T-helper 2 cell (primary cell): ENCODE results near the gene IFIH1.

ENCODE experiments used
- DNase-seq, 5 experiments: peaks; one replicate each; pipeline versions ENCODE4 v3.0.0 to v3.0.0-alpha.2; 2012 to 2022

Gene IFIH1

DNA sequence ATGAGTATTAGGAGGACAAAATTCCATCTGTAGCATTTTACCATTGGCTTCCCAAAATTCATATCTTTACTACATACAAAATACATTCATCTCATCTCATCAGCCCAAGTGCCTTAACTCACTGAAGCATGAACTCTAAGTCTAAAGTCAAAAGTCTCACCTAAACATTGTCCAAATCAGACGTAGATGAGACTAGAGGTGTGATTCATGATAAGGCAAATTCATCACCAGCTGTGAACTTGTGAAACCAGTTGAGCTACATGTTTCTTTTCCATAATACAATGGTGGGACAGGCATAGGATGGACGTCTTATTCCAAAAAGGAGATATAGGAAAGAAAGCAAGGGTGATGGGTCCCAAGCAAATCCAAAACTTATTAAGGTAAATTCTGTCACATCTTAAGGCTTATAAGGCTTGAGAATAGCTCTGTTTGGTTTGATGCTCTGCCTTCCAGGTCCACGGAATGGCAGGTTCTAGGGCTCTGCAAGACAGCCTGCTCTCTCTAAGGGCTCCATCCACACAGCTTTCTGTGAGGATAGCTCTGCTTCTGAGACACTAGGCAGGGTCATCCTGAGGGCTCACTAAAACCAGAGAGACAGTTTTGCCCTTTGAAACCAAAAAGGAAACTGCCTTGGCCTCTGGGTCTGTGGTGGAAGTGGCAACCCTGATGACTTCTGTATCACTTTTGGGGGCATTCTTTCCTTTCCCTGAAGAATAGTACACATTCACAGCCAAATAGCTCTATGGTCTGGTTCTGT is 9.6 kb downstream of the IFIH1 start:
- DNase-seq: no peak

DNA sequence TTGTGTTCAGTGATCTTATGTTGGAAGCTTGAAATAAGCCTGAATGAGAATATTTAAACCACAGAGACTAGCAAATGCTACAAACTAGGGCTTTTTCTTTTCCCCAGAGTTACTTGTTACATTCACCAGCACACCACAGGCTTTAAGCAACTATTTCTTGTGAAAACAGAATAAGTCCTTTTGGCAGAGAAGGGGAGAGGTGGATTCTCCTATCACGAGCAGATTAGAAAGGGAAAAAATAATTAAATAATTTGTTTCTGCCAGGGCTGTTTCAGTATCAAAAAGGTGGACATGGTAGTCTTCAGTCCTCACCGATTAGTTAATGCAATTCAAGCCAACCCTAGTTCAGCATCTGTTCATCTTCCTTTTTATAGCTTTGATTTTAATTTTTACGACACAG is 12.6 kb downstream of the IFIH1 start:
- DNase-seq: no peak

DNA sequence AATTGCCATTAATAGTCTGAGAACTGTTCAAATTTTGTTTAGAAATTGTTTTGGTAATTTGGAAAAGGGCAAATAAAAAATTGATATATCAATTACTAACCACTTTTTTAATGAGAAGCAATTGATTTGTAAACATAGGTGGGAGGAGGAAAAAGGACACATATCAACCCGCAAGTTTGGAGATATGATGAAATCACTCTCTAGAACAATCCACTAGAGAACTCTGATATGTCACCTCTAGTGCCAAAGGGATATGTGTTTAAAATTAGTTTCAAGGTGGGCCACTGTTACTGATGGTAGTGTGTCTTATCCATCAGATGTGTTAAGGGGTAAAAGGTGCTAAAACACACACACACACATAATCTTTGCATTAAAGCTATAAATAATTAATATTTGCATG is 16.6 kb downstream of the IFIH1 start:
- no peak for DNase-seq

DNA sequence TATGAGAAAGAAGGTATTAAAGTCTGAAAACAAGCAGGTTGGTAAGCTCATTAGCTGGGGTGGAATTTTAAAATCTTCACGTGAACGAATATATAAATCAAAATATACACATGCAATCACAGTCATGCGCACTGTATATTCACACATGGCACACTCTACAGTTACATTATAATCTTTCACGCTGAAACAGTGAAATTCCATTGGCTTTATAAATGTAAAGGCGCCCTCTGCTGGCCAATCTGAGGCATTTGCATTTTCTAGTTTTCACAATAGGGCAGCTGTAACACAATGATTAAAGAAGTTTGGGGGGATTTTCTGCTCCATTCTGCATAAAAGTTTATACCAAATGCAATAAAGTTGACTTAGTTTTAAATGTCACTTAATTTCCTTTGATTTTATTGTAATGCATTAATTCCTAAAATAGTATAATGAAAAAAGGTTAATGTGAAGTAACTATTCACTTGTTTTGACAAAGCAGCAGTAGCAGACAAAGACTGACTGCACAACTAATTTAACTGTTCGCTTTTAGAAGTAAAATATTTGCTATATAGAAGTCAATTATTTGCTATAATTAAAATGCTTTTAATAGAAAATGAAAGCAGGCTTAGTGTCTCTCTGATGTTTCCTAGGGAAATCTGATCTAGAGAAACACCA is 17.2 kb downstream of the IFIH1 start:
- DNase-seq: peak in 4 of 5 experiments; percentile 13 to 70 (median 29)

DNA sequence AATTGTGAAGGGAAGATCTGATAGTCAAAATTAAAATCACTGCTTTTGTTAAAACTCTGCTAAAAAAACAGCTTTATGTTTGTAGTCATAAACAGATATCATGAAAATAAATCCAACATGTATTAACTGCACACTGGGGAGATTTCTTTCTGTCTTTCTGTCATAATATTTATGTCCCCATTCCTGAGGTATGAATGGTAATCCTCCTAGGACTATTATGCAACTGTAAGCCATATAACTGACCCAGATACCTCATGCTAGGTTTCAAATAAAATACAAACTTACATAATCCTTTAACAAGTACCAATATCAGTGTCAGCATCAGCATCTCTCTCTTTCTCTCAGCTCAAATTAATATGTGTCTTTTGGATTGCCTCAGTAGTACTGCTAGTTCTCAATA is 18.2 kb downstream of the IFIH1 start:
- no peak for DNase-seq

DNA sequence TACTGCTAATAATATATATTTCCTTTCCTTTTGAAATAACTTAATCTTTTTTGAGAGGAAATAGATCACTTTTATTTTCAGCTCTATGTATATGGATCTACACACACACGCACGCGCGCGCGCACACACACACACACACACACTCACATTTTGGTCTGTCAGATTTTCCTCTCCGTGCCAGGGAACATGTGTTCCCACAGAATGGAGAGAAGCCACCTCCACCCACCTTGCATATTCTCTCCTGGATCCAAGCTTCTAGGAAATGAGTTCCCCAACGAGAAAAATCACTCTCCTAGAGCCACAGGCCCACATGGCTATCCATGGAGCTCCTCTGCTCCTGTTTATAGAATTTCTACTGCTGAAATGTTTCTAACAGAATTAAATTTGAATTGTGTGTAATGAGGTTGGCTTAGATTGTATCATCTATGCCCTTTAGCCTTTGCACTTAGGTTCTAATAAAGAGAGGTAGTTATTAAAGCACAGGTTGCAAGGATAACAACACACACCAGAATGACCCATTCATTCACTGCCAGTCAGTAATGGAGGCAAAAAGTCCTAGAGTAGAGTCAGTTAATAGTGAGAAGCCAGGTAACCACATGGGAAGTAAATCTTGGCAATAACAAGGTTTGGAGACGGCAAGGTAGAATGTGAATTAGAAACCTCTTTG is 19.7 kb downstream of the IFIH1 start:
- DNase-seq: no peak

DNA sequence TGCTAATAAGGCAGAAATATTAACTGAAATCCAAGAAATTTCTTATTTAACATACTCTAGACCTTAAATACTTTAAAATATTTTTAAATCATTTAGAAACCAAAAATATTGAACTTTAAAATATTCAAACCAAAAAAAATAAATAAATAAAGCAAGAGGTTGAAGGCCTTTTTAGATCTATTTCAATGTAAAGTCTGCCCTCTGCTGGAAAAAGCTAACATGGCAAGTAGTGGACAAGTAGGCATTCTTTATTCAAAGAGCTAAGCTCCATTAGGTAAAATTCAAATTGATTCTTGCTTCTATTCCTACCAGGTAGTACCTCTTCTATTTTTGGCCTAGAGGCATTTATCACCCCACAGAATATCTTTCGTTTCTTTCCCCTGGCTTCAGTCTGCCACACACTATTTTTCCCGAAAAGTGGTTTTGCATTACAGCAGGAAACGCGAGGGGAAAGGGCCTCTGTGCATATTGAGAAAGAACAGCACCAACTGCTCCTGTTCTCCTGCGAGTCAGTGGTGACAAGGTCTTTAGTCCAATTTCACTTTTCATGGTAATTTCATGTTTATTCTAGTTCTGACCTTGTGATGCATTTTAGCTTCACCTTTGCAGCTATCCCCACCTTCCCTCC is 20.4 kb downstream of the IFIH1 start:
- peak in 3 of 5 experiments; percentile 16 to 70 (median 27) for DNase-seq

DNA sequence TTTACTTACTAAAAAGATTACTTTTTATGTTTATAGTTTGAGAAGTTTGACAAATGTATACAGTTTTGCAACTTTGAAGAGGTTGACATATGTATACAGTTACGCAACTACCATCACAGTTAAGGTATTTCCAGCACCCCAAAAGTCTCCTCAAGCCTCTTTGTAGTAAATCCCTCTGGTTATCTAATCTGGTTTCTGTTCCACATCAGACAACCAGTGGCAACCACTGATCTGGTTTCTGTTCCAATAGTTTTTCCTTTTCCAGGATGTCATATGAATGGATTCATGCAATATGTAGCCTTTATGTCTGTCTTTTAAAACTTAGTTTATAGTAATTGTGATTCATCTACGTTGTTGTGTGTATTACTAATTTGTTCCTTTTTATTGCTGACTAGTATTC is 23.5 kb downstream of the IFIH1 start:
- DNase-seq: no peak

DNA sequence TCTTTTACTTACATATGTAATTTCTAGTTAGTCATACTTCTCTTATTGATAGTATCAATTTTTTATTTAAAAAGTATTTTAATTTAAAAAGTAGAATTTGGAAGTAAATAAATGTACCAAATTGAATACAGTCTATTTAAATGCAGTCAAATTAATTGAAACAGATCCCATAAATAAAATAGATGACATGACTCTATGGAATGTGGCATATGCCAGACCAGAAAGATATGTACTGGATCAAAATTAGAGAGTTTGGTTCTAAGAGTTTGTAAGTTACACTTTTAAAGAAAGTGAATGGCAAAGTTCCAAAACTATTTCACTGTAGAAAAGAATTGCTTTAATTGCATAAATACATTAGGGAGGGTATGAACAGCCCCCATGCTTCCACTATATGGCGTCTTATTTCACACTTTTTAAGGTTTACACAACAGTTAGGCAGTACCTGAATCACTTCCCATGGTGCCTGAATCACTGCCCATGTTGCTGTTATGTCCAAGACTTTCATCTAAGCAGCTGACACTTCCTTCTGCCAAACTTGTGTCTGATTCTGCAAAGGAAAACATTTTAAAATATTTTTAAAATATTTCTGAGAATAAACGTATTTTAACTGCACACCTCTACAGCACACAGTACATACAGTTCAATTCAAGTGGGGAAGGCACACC is 25.2 kb downstream of the IFIH1 start:
- no peak for DNase-seq

DNA sequence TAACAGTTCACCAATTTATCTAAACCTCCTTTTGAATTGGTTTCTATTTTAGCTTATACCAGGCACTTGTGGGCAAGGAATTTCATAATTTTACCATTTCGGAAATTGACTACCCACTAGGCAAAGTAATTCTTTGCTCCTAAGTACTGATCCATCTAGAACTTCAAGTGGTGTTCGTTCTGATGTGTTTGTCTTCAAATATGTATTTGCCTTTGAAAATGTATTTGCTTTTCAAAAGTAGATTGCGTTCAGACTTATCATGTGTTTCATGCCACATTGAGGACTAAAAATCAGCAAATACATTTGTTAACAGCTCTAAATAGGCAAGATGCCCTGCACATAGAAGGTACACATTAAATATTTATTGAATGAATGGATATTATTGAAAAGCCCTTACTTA is 26.7 kb downstream of the IFIH1 start:
- no peak for DNase-seq

DNA sequence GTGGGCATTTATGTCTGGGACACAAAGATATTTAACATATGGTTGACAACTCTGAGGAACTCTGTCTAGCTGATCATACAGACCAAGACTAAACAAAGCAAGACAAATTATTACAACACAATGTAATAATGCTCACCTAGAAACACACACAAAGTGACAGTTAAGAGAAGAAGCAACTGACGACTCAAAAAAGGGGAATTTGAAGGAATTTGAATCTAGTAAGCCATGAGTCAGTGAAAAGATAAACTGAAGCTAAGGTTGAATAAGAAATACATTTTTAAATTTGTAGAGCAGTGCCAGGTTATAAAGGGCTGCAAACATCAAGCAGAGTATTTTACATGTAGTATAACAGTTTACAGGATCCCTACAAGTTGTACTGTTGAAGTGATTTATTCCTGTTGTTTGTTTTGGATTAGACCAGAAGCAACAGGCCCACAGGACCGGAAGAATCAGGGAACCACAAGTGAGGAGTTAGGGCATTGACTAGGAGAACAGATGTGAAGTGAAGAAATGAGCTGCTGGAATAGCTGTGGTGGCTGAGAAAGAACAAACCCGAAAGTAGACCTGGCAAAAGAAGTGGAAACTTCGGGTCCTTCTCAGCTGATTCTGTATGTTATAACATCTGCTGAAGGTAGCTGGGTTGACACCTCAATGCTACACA is 35.6 kb downstream of the IFIH1 start:
- DNase-seq: no peak

DNA sequence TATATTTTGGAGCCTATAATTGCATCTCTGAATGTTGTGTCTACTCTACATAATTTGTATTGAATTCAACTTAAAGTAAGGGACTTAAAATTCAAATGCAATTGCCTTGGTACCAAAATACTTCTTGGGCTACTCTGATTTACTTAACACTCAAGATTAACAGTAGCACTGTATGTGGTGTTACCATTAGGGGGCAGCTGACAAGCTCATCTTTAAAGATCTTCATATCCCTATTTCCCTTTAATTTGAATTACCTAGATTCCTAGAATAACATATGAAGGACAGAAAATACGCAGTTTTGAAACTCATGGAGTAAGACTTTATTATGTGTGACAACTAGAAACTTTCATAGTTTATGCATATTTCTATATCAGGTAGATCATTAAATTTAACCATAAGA is 37.8 kb downstream of the IFIH1 start:
- no peak for DNase-seq

DNA sequence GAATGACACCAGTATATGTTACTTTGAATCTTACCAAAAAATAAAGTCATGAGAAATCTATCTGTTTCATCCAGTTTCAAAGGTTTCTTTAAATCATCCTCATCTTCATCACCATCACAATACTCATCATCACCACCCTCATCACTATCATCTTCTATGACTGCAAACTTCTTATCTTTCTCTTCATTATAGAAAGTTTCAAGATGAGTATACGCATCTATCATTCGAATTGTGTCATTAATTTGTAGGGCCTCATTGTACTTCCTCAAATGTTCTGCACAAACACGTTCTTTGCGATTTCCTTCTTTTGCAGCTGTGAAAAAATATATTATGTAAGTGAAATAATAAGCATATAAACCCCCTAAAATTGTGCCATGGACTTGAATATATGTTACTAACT is 41.1 kb downstream of the IFIH1 start:
- DNase-seq: peak in 1 of 5 experiments; percentile 55

DNA sequence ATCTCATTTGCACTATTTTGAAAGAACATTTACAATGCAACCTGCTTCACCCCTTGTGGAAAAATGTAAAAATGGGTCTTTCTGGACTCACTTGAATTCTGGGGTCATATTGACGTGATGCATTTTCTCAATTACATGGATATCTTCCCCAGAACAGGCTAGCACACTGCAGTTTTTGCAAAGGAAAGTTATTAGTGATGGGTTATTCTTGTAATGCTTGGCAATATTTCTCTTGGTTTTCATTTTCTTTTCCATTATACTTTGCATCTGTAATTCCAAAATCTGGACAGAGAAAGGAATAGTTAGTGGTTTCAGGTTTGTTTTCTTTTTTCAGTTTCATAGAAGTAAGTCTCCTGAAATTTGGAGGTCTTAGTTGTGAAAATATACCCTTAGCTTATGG is 50.5 kb downstream of the IFIH1 start:
- no peak for DNase-seq

DNA sequence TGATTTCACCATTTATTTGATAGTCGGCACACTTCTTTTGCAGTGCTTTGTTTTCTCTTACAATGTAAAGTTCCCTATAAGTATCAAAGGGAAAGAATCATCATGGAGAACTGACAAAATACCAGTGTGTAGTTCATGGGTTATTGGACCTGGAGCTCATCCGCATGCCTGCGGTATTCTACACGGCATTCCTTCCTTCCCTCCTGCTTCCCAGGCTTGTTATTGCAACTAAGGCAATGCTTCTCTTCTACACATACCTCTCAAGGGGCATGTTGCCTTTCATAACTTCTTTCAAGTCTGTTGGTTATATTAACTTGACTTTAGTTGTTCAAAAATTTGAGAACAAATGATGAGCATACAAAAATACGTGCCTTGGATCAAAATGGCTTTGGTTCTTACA is 51.0 kb downstream of the IFIH1 start:
- no peak for DNase-seq

DNA sequence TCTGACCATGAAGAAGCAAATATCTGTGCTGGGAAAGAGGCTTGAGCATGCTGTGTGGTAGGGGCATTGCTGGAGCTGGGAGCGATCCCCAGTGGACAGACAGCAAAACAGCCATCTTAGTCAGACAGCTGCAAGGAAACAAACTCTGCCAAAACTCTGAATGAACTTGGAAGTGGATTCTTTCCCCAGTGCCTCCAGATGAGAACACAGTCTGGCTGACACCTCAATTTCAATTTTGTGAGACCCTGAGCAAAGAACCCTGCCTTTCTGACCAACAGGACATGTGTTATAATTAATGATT is 52.1 kb downstream of the IFIH1 start:
- DNase-seq: no peak

DNA sequence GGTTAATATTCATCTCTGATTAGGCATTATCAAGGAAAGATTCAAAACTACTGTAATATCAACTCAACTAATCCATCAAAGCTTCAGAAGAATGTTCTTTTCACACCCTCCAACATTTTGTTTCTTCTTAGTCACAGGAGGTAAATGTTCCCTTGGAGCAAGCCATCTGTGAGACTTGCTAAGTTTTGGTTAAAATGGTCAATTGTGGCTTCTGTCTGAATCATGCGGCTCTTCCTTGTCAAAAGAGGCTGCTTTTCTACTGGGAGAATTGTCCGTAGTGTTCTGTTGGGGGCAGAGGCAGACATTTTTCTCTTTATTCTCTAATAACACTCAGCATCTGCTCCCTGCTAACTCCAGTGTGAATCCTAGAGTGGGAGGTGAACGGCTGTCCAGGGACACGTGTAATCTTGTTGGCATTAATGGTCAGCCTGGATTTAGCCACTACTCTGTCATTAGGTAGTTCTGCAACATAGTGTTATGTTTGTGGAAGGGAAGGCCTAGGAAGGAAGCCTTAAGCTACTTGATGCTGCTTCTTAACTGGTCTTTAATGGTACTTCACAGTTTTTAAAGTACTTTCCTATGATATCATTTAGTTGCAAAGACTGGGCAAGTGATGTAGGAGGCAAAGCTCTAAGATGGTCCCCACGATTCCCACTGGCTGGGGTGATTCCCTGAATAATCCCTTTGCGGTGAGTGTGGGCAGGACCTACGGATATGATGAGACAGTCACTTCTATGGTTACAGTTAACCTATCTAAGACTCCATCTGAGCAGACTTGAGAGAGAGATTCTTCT is 52.6 kb downstream of the IFIH1 start:
- DNase-seq: no peak

DNA sequence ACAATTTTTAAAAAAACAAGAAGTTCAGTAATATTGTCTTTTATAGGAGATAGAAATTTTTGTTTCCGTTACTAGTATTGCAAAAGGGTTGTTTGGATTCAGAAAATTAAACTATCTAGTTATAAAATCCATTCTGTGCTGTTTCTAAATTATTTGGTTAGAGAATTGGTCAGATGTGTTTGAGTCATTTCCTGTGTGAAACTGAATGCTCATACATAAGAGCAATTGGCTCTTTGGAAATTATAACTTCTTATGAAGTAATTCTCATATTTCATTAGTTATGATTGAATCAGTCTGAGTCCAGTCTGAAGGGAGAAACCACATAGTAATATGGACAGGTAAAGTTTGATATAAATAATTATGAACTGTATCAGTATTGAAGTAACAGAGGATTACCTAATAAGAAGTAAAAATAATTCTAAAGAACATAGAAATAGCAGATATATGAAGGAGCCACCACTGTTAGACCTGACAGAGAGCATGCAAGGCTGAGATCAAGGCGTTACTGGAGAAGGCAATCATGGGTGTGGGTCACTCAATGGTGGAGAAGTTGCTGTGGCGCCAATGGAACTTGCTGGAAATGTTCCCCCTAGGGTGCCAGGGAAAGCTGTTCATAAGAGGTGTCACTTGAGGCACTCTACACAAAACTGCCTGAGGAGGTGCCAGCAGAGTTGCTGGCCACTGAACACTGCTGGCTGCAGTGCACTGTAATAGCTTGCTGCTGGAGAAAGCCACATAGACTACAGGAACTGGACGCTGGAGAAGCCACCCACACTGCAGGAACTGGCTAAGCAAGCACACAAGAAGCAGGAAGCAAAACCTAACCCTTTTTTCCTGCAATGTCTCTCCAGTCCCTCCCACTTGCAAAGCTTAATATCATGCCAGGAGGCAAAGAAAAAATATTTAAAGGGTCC is 57.2 kb downstream of the IFIH1 start:
- peak in 1 of 5 experiments; percentile 39 for DNase-seq

DNA sequence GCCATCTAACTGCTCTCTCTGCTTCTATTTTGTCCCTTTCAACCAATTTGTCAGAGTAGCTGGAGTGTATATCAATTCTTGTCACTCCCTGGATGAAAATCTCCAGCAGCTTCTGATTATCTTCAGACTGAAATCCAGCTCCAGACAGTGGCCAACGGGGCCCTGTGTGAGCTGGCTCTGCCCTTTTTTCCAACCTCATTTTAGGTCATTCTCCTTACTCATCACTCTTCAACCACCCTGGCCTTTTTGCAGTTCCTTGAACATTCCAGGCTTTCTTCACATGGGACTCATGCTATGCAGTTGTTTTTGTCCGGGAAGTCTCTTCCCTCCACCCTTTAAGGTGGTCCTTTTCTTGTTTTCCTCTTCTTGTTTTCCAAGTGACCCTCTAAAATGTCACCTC is 59.8 kb downstream of the IFIH1 start:
- no peak for DNase-seq

DNA sequence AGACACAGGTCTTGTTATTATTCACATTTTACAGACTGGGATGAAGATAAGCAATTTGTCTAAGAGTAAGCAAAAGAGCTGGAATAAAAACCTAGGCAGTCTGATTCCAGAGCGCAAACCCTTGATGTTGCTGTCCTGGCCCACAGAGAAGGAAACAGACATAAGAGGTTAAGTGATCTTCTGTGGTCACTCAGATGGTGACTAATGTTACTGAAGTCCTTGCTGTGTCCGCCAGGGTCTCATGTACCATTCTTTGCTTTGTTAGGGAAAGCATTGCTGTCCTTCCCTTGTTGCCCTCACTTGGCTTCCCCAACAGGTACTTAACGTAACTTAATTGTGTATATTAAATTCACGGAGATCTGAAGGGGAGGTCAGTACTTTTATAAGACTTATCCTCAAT is 60.3 kb downstream of the IFIH1 start:
- DNase-seq: no peak

DNA sequence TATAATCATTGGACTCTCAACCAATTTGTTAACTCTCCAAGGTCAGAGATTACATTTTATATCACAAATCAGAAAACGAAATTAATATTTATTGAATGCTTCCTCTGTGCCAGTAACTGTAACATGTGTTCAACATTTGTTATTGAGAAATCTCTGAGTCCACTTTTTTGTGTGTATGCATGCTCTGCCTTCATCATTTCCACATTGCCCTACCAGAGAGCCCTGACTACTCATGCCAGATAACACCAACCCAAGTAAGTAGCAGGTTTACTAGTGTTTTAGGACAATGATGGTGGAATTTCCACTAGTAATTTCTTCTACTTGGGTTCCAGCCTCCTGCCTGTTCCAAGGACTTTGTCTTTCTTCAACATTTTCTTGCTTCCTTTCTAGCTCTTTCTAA is 61.1 kb downstream of the IFIH1 start:
- DNase-seq: no peak
